Right hindlimb (tissue), 1 donor: ENCODE results near the gene SHISA6.

Experiments used
- DNase-seq: peaks from one replicate; pipeline ENCODE4 v3.0.0-alpha.2; 2018

The SHISA6 gene

DNA sequence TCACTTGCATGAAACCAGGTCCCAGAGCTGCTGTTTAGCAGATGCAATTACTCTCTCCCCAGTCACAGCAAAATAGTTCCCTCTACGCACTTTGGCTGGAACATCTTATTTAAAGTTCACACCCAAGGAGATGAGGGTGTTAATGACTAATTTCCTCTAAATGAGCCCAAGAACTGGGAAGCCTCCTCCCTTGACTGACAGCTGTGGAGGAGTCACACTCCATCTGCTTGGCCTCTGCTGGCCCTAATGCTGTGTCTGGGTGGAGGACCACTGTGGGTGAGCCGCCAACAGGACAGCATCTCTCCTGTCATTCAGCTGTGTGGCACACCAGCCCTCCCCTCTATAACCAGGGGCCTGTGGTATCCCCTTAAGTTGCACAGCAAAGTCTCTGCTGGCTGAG, 115.4 kb downstream of the SHISA6 start:
- no peak for DNase-seq

DNA sequence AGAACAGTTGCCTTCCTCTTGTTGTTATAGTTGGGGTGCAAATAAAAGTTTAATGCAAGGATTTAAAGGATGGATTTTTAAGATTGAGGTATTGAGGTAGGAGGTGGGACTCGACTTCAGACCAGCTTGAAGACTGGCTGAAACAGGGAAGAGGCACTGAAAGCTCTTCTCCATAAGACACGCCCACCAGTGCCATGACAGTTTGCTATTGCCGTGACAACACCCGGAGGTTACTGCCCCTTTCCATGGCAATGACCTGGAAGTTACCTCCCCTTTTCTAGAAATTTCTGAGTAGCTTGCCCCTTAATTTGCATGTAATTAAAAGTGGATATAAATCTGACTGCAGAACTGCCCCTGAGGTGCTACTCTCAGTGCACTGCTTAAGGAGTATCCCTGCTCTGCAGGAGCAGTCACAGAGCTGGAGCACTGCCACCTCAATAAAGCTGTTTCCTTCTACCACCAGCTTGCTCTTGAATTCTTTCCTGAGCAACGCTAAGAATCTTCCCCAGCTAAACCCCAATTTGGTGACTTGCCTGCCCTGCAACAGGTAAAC, 122.6 kb downstream of the SHISA6 start:
- no peak for DNase-seq

DNA sequence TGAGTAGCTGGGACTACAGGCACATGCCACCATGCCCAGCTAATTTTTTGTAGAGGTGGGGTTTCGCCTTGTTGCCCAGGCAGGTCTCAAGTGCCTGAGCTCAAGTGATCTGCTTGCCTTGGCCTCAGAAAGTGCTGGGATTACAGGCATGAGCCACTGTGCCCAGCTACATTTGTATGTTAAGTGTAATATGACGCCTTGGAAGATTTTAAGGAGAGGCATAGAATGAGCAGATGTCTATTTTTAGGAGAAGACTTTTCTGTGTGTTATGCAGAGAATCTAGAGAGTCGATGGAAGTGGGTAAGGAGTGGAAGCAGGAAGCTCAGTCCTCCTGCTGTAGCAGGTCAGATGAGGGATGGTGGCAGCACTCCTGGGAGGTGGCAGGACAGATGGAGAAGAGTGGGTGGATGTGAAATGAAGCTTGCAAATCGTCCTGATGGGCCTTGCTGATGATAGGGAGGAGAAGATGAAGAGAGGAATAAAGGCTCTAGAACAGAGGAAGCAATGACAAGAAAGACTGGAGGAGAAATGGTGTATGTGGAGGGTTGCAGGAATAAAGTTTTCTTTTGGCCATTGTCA, 125.3 kb downstream of the SHISA6 start:
- no peak for DNase-seq

DNA sequence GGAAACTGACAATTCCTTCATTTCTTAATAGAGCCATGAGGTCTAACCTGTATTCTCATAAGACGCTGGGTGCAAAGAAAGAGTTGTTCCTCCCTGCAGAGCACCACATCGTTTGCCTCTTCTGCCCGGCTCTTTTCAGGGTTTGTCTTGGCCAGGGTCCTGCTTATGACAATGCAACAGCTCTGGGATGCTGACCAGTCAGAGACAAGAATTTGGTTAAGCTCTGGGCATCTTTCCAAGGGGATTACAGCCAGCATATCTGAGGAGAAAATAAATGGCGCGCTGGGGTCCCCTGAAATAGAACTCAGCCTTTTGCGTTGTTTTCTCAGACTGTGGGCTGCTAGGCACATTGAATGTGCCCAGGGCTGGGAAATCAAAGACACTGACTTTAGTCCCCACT, 128.6 kb downstream of the SHISA6 start:
- DNase-seq, result no peak

DNA sequence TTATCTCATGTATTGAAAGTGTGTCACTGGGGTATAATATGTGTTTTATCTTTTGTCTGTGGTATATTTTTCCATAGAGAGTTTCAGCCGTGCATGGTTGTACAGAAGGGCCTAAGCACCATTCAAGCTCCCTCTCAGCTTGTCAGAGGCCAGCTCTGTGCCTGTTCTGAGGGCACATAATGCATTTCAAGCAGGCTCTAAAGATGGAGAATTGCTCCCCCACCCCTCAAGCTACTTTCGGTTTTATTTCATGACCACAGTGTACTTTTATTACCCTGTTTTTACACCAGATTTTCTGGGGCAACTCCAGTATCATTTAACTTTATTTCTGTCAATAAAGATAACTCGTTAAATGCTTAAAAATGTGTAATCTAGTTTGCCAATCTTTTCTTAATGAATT, 131.7 kb downstream of the SHISA6 start:
- DNase-seq, result no peak

DNA sequence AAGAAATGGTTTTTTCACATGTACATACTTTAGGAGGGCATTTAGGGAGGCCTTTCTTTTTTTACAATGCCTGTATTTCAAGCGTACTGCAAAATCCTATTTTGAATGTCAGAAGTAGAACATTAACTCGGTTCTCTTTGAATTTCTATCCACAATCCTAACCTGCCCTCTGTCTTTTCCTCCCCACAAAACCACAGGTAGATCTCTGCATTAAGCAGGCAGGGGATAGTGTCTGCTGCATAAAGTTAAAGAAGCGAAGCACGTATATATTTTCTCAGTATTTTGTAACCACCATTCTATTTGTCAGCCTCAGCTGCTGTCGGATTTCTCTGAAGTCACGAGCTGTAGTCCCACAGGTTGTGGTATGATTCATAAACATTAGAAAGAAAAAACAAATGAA, 137.5 kb downstream of the SHISA6 start:
- DNase-seq, result no peak

DNA sequence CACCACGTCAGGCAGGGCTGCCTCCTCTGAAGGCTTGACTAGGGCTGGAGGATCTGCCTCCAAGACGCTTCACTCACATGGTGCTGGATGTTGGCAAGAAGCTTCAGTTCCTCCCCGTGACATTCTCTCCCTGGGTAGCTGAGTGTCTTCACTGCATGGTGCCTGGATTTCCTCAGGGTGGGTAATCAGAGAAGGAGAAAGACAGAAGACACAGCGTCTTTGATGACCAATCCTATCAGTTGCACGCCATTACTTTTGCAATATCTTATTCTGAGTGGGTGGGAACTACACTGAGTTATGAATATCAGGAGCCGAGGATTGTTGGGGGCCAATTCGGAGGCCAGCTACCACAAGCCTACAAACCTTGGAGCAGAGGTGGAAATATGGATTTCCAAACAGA, 139.7 kb downstream of the SHISA6 start:
- no peak for DNase-seq

DNA sequence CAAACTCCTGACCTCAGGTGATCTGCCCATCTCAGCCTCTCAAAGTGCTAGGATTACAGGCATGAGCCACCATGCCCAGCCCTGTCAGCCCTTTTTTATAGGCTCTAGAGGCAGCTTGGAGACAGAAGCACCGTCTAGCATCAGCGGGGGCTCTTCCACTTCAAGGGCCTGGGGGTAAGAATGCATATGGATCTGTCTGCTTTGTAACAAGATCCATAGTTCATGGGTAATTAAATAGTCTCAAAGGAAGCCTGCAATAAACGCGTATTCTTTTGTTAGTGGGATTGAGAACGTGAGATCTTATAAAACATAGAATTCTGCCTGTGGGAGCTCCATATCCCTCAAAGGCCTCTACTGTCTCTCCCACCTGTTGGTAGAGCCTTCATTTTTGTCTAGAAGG, 142.1 kb downstream of the SHISA6 start:
- DNase-seq, result no peak

DNA sequence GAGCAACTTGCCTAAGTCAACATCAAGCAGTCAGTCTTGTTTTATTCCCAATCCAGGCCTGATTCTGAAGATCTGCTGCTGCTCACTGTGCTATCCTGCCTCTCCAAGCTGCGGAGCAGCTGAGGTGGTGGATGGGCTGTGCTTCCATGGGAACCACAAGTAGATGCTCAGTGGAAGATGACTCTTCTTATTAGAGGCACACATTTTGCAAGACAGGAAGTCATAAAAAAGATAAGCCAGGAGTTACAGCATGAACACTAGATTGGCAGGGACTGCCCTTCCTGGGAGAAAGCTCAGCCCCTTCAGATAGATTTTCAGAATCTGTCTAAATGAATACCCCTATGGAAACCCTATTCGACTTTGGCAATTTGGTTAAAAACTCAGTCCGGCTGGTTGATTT, 143.1 kb downstream of the SHISA6 start:
- DNase-seq, result no peak

DNA sequence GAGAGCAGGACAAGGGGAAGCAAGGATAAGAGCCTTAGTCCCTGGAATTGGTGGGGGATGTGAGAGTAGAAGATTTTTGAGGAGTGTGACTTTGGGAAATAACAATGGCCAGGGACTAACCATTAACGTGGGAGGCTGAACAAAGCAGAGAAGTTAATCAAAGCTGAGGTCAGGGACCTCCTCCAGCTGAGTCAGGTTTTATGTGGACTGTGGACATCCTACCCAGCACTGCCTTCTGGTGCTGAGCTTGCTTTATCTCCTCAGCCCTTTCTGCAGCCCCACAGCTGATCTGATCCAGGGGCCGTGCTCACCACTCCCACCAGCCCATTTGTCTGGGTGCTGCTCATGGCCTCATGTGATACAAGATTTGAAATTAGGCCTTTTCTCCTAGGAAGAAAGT, 146.6 kb downstream of the SHISA6 start:
- DNase-seq, result no peak

DNA sequence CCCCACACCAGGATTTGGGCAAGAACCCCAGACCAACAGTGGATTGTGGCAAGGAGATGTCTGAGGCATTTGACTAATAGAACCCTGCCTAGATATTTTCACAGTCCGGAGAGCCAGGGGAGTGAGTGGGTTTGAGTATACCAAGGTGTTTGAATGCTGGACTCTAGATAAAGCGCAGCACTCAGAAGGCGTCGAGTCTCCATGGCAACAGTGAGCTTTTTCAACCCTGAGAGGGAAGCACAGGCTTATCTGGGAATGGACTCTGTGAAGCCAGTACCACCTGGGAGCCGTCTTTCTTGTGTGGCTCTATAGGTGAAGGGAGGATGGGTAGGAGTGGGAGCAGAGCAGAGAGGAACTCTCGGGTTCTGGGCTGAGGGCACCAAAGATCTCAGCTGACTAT, 147.0 kb downstream of the SHISA6 start:
- no peak for DNase-seq

DNA sequence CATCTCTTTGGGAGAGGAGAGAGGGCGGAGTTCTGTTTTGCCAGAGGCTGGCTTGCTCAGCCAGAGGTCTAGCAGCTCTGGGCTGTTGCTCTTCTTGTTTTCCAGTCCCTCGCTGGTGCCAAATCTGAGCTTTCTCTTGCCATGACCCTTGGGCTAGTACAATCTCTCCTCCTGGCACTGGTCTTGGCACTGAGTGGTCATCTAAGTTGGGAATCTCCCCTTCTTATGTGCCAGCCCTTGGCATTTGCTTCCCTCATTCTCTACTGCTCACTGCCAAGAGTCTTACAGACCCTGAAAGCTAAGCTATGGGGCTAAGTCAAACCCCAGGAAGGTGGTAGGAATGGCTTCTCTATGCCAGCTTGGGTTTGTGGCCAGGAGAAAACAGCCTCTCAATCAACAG, 148.6 kb downstream of the SHISA6 start:
- no peak for DNase-seq

DNA sequence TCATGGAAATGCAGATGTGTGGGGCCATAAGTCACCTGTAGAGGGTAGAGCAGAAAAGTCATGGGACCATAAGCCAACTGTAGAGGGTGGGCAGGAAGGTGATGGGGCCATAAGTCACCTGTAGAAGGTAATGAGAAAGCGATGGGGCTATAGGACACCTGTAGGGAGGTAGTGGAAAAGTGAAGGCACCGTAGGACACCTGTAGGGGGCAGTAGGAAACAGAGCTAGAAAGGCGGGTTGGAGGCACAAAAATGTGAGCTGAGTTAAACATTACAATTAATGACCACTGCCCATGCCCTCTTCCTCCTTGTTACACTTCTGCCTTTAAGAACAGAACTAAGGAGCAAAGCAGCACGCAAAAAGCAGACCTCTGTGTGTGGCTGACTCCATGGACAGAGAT, 150.1 kb downstream of the SHISA6 start:
- DNase-seq, result no peak

DNA sequence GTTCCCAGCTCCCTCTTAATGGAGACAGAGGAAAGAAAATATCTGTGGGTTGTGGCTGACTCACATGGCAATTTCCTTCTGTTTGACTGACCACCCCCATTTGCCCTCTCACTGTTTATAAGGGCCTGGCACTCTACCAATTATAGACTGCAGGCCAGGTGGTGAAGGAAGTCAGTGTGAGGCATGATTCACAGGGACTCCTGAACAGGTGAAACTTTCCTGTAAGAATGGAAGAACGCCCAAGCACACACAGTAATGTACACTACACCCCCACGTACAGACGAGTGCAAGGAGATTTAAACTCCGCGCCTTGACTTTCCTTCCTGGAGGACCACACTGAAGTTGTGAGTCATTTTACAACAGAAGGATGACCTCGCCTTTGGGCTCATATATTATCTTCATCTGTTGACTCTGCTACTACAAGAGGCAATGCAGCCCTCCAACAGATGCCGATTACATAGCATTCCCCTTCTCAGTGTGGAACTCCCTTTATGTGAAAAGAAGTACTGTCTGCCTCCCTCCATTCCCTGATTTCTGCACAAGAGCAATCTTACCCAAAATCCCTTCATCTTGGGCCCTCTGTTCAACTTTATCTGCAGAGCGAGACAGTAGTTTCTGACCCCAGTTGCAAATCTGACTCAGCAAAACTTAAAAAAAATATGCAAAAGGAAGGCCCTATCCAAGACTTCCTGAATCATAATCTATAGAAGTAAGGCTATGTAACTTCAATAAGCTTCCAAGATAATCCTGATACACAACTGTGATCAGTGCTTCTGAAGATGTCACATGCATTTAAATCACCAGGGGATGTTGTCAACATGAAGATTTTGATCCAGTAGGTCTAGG, 163.6 kb downstream of the SHISA6 start:
- no peak for DNase-seq

DNA sequence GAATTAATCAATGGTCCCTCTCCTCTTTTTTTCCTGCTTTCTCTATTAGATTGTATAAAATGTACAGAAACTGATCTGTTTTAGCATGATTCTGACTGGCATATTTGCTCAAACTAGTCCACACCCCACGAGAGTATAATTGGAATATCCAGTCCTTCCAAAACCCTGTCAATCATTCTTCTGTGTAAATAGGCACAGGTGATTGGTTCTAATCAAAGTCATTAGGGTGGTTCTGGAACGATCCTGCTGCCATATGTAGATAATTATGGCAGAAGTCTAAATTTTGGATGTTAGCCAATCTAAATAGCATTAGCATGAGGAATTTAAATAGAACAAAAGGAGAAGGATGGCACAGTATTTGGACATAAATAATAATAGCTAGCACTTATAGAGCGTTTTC, 165.7 kb downstream of the SHISA6 start:
- DNase-seq, result no peak

DNA sequence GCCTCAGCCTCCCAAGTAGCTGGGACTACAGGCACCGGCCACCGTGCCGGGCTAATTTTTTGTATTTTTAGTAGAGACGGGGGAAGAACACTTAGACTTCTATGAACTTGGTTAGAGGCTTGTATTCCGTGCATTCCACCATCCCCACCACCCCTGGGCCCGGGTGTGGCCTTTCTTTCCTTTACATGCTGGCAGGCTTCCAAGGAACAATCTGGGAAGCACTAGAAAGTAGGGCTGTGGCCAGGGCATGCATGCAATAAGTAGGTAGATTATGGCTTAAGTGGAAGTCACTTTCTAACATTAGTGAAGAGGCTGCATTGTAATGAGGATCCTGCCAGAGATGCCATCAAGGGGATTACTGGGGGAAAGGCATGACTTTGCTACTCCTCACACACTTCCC, 171.6 kb downstream of the SHISA6 start:
- no peak for DNase-seq

DNA sequence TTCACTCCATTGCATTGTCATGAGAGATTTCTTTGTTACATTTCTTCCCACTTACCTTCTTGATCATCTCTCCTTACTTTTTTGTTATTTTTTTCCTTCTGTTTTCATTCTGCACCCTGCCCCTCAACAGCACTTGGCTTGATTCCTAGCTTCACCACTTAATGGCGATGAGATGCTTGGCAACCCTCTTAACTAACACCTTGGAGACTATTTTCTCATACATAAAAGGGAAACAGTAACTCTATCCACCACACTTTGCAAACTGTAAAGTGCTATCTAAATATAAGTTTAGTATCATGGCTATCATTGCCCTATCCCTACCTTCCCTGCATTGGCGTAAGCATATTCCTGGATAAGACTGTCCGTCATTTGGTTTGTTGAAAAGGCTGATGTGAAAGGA, 177.3 kb downstream of the SHISA6 start:
- DNase-seq, result no peak

DNA sequence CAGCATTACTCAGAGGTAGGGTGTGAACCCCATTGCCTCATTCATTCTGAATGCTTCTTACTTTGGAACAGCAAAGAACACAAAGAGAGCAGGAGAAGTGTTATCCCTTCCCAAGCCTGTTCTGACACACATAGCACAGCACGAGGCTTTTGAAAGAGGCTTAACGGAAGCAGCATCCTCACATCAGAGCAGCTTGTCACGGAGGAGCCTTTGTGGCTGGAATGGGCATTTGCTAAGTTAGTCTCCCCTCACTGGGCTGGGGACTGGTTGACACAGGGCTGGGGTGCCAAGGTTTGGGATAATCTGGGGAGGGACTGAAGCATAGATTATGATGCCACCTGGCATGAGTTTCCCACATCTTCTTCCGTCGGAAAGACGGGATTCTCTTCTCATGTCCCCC, 189.7 kb downstream of the SHISA6 start:
- DNase-seq, result no peak

DNA sequence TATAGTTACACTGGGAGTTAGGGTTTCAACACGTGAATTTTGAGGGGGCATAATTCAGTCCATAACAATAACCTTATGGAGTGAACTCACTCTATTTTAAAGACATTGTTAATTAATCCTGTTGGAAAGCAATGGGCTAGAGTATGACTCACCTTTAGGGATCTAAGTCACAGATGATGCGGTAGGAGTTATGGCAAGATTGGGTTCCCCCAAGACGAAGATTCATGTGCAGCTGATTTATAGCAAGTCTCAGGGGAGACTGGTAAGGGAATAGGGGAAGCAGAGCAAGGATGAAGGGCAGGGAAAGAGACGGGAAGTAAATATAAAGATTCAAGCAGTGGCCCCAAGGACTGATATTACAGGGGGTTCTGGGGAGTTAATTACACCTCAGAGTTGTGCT, 197.7 kb downstream of the SHISA6 start:
- DNase-seq, result no peak

DNA sequence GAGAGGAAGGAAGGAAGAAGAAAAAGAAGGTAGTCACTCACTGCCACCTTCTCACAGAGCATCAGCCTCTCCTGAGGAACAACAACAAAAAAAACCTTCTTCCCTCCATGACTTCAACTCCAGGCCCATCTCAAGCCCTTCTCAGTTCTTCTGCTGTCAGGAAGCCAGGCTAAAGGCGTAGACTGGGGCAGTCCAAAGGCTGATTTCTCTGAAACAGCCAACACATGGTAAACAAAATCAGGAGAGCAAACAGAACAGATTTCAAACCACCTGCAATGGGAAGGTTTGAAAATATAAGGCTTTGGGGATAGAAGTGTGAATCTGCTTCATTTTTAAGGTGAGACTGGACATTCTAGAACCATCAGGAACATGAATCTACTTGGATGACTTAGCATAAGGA, 200.0 kb downstream of the SHISA6 start:
- DNase-seq, result no peak

DNA sequence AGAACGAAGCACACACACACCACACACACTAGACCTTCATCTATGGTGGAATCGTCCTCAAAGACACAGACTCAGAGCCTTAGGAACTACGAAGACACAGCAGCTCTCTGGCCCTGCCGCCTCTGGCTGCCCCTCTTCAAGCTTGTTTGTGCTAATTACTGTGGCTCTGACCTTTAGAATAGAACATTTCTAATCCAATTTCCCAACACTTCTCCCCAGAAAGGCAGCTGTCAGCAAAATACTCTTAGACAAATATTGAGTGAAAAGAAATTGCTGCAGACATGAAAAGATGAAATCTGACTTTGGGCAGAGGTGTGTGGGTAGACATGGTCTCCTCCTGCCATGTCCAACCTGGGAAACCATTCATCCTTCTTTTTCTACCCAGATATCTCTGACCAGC, 205.3 kb downstream of the SHISA6 start:
- DNase-seq, result no peak

DNA sequence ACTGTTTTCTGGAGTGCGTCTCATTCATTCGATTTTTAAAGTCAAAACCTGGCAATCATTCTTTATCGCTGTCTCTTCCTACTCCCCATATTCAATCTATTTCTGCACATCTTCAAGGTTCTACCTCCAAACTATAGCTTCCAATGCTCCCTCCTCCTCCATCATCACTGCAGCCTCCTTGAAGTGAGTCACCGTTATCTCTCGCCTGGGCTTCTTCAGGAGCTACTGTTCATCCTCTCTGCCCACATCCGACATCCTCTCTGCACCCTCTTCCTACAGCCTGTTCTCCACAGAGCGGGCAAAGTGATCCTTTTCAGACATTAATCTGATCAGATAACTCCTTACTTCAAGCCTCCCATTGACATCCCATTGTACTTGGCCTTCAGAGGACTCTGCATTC, 213.1 kb downstream of the SHISA6 start:
- DNase-seq, result no peak

DNA sequence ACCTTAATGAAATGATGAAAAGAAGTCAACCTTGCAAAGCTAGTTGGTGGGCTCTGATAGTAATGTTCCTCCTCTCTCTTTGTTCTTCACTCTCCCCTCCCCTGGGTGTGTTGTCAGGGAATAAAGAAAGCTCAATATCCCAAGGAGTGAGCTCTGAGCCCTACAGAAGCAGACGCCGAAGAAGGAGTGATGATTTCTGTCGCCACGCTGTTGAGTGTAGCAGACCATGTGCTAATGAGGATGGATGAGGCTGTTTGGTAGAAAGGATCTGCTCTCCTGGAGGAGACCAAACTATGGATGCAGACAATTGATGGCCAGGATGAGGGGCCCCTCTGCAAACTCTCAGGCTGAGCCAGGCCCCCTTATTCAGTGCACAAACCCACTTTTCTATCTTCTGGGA, 217.3 kb downstream of the SHISA6 start:
- DNase-seq, result no peak

DNA sequence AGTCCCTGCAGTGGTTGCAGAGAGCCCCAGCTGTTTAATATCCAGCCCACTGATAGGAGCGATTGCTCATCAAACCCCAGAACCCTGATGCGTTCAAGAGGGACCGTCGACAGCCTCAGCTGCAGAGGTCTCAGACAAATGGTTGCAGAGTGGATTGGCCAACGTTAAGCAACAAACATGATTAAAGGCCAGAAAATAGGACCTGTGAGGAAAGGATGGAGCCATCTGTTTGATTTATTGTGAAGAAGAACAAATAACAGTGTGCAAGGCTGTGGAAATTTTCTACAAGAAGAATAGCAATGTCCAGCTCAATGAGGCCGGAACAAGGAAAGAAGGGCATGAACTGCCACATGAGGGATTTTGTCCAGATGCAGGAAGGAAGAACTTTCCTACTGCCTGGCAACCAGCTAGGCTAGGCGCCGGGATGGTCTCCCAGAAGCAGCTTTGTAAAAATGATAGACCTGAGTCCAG, 218.9 kb downstream of the SHISA6 start:
- DNase-seq, result no peak
